DMS53 treated with DMSO at 0.1 percent for 48 hours (cell line): ENCODE measurements around the gene MAPK4.

Experiments used
- DNase-seq: peaks from one replicate; lab custom pipeline; 2025; ENCODE audit not compliant: unreplicated experiment; lab: John Stamatoyannopoulos, UW

Gene MAPK4

GRCh38 chr18:50622865-50623393 lies 63.0 kb downstream of the MAPK4 start:
- no peak for DNase-seq

- no peak for DNase-seq
These were observed 63.9 kb downstream of the MAPK4 start for GRCh38 chr18:50623694-50624352.

GRCh38 chr18:50624981-50625380 lies 65.1 kb downstream of the MAPK4 start:
- no peak for DNase-seq

DNA sequence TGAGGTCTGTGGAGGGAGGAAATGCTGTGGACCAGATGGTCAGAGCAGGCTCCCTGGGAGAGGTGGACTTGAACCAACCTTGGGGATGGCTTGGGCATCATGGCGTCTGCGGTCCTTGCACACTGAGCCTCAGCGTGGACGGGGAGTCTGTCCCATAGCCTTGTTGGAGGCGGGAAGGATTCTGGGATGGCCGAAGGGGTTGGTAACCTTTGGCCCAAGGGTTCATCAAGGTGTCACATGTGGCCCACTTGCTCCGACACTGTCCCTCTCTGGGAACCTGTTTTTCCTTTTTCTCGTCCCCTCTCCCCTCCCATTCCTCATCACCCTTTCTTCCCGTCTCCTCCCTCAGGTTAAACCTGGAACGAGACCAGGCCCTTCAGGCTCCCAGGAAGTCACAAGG lies 66.4 kb downstream of the MAPK4 start:
- DNase-seq: no peak

DNA sequence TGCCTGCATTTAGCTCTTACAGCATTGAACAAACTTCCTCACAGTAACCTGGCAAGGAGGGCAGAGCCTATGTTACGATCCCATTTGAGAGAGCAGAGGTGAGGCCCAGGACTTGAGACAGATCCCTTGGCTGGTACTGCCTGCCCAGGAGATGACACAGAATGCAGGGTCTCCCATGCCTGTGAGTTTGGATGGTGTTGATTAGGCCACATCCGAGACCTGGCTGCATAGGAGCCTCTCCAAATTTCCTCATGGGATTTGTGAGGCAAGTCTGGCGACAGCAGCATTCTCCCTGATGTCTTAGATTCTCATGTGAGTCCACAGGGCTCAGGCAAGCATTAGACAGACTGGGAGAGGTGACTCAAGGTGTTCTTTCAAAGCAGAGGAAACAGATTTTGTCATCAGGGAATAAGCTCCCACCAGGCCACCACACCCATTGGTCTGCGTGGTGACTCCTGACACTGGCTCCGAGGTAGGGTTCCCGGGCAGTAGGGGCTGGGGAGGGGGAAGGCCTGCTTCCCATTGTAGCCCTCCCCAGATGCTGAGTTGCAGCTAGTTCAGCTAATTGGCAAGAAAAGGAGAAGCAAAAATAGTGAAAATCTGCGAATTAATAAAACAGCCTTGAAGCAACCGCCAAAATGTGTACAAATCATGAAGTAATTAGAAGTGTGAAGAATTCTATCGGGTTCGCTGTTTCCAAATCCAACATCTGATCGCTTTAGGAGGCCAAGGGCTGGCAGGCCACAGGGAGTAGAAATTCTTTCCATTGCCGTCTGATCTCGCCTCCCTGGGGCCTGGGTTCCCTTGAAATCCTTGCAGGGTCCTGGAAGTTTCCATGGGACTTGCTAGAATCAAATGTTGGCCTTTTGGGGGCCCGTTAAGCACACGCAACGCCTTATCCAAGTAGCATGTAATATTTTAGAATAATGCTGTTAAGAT lies 68.0 kb downstream of the MAPK4 start:
- DNase-seq: no peak

- no peak for DNase-seq
These were observed 68.6 kb downstream of the MAPK4 start for GRCh38 chr18:50628533-50628905.

DNA sequence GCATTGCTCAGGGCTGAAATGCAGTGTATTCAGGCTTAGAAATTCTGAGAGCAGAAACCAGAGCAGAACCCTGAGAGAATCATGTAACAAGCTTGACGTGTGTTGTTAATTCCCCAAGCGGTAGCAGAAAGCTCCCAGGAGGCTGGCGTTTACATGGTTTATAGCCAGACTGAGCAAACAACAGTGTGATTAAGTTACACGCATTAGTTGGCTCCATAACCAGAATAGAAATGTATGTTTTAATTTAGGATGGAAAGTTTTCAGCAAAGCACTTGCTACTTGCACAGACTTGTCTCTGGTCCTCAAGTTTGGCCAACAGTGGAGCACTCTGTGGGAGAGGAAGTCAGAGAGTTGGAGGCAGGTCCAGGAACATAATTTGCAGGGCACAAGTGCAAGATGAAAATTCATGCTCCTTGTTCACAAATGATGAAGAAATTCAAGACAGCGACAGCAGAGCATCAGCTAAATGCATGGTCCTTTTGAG lies 69.3 kb downstream of the MAPK4 start:
- no peak for DNase-seq

DNA sequence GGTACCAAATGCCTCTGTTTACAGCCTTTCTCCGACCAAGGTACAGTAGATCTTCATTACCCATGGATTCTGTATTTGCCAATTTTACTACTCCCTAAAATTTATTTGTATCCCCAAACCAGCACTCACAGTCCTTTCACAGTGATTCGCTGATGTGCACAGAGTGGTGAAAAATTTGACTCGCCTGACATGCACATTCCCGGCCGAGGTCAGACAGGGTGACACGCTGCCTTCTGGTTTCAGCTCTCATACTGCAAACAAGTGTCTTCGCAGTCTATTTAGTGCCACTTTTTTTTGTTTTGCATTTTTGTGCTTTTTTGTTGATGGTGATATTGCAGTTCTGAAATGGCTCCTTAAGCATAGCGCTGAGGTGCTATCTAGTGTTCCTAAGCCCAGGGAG lies 71.0 kb downstream of the MAPK4 start:
- DNase-seq: no peak

- DNase-seq: no peak
These were observed 73.1 kb downstream of the MAPK4 start for GRCh38 chr18:50632895-50633515.

- peak; percentile 5 for DNase-seq
These were observed 74.1 kb downstream of the MAPK4 start for GRCh38 chr18:50633992-50634391.

- DNase-seq: no peak
These were observed 76.6 kb downstream of the MAPK4 start for GRCh38 chr18:50636366-50637057.

DNA sequence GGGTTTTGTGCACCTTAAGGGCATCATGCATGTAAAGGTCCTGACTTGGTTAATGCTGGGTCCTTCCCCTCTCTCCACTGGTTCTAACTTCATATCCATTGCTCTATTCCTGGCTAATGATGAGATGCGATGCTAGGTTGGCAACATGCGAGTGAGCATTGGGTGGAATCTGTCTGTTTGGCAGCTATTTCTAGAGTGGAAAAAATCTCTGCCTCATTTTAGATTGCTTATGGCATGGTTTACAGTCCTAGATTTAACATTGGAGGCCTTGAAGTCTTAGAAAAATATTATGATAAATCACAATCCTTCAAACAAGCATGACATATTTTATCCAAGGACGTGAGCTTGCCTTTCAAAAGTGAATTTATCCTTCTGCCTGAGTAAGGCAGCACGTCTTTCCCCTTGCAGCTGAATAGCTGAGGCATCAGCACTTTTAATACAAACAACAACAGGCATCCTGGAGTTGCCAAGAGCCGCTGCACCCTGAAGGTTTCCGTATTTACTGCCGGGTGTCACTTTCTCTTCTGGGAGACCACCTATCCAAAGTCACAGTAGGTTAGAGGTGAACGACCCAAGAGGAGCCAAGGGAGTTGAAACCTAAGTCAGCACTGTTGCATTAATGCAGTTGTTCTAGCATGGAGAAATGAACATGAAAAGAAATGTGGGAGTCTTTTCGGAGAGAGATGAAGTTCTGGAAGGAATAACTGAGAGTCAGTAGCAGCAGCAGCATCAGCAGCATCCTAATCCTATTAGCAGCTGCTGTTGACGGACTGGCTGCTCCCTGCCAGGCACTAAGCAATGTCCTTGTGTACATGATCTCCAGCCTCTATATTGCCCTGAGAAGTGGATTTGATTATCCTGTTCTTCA lies 78.4 kb downstream of the MAPK4 start:
- no peak for DNase-seq

DNA sequence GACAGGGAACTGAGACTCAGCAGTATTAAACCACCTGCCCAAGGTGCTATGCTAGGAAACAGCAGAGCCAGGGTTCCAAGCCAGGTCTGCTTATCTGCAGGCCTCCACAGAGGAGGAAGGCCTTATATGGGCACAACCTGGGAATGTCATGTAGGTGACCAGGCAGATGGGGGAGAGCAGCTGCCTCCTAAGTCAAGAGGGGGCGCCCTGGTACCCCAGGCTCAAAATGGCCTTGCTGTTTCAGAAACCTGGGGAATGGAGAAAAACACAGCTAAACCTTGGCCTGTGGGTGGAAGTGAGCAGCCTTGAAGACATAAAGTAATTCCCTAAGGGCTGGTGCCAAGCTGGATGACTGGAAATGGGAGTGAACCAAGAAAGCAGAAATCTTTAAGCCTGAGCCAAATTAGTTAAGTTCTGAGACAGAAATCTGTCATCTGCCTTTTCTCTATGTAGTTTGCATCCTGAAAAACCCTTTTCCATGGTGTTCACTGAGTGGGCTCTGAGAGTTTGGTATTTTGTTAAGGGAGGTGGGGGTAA lies 79.1 kb downstream of the MAPK4 start:
- DNase-seq: peak; percentile 11

DNA sequence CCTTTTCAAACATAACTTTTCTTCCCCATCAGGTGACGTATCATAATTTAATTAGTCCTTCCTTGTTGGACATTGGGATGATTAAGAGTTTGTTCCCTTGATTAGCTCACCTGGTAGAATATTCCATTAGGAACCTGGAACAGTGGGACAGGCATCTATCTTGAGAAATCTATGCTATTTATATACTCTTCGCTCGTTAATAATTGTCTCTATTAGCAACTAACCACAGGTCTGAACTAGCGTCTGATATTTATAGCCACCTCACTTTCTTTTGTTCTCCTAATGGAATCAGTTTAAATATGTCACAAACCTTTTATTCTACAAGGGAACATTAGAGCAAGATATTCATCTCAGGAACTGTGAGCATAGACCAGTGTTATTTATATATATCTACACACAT lies 79.8 kb downstream of the MAPK4 start:
- no peak for DNase-seq

DNA sequence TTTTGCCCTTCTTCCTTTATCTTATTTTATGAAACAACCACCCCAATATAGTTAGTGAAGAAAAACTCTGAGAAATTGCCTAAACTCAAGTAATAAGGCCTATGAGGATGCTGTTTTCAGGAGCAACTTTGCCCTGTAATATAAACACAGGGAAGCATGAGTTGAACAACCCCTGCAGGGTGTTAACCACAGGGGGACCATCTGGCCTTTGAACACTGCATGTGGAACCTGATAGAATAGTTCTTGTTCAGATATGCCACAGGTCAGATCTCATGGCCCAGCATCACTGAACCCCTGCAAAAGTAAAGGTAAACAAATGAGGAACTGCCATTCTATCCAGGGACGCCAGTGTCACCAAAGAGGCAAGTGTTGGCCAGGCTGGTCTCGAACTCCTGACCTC lies 82.6 kb downstream of the MAPK4 start:
- DNase-seq: no peak

DNA sequence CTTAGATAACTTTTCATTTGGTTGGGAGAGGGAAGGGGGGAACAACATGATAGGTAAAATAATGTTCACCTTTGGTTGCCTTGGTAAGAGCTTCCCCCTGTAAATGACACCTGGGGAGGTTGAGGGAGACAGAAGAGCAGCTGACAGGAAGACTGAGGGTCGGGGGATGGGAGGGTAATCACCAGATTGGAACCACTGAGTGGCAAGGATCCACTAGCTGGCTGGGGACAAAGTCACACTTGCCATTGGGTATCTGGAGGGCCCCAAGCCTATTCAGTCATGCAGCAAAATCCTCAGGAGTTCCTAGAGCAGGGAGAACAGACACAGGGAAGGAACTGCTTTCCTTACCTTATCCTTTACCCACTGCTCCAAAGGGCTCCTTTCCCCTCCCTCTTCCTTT lies 84.3 kb downstream of the MAPK4 start:
- DNase-seq: no peak

GRCh38 chr18:50644807-50645206 lies 84.9 kb downstream of the MAPK4 start:
- DNase-seq: peak; percentile 41

- DNase-seq: no peak
These were observed 87.3 kb downstream of the MAPK4 start for GRCh38 chr18:50647237-50647636.

DNA sequence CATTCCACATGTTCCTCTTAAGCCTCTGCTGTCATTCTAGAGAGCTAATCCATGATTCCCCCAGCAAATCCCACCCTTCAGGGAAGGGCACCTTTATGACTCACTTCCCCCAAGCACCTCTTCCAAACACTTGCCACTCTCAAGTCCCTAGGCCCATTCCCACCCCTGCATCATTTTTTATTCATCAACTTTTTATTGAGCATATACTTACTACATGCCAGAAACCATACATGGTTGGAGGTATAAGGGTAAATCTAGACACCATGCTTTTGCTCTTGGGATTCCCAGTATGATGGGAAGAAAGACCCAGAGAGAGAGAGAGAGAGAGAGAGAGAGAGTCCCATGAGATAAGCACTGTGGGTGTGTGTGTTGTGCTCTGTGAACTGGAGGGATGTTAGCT lies 87.9 kb downstream of the MAPK4 start:
- DNase-seq: no peak

DNA sequence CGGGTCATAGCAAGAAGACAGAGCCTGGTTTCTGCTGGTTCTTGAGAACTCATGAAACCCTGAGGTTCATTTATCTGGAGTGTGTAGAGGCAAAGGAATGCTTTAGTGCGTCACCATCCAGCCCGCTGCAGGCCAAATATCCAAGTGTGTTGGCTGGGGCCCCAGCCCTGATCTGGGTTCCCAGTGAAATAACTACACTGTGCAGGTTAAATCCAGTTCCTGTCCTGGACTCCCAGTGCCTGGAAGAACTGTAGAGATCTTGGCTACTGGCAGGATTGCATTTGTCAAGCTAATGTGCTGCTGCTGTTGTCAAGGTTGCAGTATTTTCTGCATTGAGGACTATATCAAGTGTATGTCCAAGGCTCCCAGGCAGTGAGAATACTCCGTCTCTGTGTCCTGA lies 89.9 kb downstream of the MAPK4 start:
- no peak for DNase-seq
